GM12801 (cell line): ENCODE data around the gene LACTB.

ENCODE experiments used
- CTCF ChIP-seq: IDR thresholded peaks from one replicate; pipeline ENCODE4 v1.5.1; 2011; ENCODE audit warnings: control low read depth; ENCODE audit not compliant: insufficient read length; ENCODE audit errors: extremely low read depth

LACTB gene

DNA sequence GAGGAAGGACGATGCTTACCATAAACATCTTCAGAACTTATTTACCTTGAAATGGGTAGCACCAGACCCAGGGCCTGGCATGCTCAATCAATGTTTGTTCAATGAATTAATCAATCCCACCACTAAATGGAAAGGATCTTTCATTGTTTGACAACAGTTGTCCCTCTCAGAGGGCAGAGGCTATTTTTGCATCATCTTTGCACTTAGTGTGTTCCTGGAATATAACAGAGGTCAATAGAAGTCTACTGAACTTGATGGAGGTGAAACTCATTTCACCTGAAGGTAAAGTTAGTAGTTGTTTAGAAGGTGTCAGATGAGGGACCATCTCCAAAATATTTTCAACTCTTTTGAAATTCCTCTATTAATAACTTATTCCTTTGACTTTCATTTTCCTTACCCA is 36.9 kb upstream of the LACTB start:
- TF ChIP-seq CTCF: no peak

- no peak for TF ChIP-seq CTCF
These were observed 36.4 kb upstream of the LACTB start for GRCh38 chr15:63085289-63085688.

DNA sequence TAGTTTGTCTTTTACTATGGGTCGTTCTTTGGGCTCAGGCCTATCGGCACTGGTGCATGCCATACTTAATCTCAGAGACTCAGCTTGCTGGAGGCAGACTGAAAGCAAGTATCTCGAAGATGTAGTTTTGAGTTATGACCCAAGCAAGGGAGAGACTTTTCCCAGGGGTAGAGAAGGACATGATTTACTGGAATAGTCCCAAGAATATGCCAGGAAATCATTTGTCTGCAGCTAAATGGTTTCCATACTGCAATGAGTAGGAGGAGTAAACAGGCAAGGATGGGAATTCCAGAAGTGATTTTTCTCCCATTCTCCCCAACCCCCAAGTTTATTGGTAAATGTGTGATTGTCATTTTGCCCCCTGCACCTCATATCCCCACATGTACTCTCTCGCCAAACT is 35.4 kb upstream of the LACTB start:
- TF ChIP-seq CTCF: no peak

DNA sequence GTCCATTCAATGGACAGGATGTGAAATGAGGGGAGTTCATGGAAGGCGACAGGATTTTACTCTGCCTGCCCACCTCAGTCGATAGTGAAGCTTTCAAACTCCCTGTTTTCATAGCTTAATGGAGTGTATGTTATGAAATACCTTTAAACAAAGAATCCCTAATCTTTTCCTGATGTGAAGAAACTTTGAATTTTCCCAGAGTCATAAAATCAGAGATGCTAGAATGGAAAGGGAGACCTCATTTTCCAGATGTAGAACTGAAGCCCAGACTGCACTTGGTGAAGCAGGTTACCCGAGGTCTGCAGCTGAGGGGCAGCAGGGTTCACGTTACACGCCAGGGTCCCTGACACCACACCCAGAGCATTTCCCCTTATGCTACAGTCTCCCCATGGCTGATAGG is 34.7 kb upstream of the LACTB start:
- TF ChIP-seq CTCF: no peak

DNA sequence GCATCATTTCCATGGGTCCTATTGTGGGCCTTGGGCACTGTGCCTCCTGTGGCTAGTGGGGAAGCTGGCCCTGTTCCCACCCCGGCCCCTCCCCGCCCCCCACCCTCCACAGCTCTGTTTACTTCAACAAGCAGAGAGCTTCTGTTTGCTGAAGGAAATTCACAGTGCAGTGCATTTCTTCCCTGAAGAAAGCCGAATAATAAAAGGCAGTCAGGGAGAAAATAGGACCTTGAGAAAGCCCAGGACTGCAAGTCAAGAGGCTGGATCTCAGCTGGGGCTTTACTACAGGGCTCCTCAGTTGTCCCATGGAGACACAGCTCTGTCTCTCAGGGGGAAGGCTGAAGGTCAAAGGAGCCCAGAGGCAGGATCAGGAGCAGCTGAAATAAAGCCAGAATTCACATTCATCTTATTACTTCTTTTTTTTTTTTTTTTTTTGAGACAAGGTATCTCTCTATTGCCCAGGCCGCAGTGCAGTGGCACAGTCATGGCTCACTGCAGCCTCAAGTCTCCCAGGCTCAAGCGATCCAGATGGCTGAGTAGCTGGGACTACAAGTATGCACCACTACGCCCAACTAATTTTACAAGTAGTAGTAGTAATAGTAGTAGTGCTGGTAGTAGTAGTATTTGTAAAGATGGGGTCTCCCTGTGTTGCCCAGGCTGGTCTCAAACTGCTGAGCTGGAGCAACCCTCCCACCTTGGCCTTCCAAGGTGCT is 33.0 kb upstream of the LACTB start:
- TF ChIP-seq CTCF: no peak

- TF ChIP-seq CTCF: no peak
These were observed 32.2 kb upstream of the LACTB start for GRCh38 chr15:63089260-63090043.

DNA sequence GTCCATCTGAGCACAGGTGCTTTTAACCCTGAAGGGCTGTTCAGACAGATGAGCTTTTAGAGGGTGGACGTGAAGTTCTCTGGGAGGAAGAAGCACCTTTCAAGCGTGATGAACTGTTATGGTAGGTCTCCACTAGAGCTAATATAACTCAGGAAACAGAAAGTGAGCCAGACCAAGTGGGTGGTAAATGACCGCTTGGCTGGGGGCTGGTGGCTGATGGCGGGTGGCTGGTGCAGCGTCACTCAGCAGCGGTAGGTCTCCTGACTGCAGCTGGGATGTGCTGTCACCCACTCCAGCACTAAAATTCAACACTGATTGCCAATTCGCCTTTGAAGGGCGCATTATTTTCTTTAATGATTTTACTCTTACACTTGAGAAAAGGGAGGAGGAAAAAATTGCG is 31.2 kb upstream of the LACTB start:
- no peak for TF ChIP-seq CTCF
